ENCODE results near the gene HOXA9. TPM values are rescaled to one million over a fixed set of nuclear protein-coding genes. Genes with fewer than 3 reads are reported as not detected.

HOXA9 gene
- total RNA-seq, 1 experiment from 2014 or later = 91.0 TPM

DNA sequence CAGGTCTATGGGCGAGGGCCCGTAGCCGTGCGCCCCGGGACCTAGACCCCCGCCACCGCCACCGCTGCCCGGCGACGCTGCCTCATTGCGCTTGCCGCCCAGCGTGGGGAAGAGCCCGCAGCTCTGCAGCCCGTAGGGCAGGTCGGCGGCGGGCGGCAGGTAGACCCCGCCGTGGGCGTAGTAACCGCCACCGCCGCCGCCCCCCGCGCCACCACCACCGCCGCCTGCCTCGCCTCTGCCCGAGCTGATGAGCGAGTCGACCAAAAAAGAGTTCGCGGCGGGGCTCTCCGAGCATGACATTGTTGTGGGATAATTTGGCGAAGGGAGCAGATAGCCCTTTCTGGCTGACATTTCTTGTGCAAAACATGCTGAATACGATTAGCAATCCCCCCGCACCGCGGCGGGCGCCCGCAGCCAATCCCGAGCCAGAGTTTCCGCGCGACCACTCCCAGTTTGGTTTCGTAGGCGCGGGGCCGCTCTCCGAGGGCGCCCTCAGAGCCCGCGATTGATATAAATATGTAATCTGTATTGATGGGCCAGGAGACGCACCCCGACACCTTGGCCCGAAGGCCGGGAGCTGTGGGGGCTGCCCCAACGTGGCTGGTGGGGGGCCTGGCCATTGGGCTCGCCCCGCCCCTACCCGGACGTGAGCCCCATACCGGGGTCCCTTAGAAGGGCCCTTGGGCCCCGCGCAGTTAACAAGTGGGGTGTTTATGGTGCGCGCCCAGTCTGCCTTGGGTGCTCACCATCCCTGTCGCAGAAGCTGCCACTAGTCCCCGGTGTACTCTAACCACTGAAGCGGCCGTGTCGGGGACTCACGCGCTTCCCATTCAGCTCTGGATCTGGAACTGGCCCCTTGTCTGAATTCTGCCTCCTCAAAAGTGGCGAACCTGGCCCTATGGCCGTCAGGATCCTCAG, 8.9 kb upstream of the HOXA9 start, which contains the start of gene HOXA10:
Gene HOXA10, minus strand, starts transcription at position 365 of the 918 bp plus-strand sequence. Its CDS starts 14 bp downstream, at position 351.
- ATAC-seq (peak; percentile 31), DNase-seq (ENCODE audit: low read depth, low spot score) (no peak)
- no peak within 1 kb of the TSS for H2AFZ ChIP-seq (ENCODE audit: low read depth, low read length, poor library complexity, severe bottlenecking)
- peak within 1 kb of the TSS; percentile 91 for H3K27ac ChIP-seq (ENCODE audit: low read depth, low read length)
- H4K20me1 ChIP-seq (ENCODE audit: insufficient read depth) = no peaks in the 10 kb centered on the region
- TF ChIP-seq POLR2AphosphoS5 (IDR thresholded peaks at IDR 0.05; ENCODE audit: low read depth, low read length) (0 out of 2 replicates have a peak, but pooled peaks have one; percentile 38), POLR2A (IDR thresholded peaks at IDR 0.05; ENCODE audit: borderline replicate concordance, extremely low read depth, insufficient read depth, insufficient read length) (peak; percentile 22)
- TF ChIP-seq, protein P1, sequence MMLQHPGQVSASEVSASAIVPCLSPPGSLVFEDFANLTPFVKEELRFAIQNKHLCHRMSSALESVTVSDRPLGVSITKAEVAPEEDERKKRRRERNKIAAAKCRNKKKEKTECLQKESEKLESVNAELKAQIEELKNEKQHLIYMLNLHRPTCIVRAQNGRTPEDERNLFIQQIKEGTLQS (IDR thresholded peaks at IDR 0.05) = no peak
- intact Hi-C loops (cut with micrococcal nuclease) = no loop called here
- POLR2A ChIA-PET = interaction anchor here (2.2 kb wide), 1 partner anchor 11 kb away, joined by 7 read pairs; the partner anchor contains the start of gene HOXA11
- BruUV-seq (replicated peaks) = no TSS peak
- H3K79me2 ChIP-seq (ENCODE audit: insufficient read depth, low read length) = peaks cover 56% of the 10 kb centered on the region
- no peaks in the 10 kb centered on the region for H3K36me3 ChIP-seq (ENCODE audit: control insufficient read depth in 1 of 2, insufficient read depth in 2 of 2, low read length in 2 of 2)
- H3K4me2 ChIP-seq (ENCODE audit: low read length) = peak within 1 kb of the TSS; percentile 97
- H3K4me1 ChIP-seq (ENCODE audit: control insufficient read depth in 1 of 2, insufficient read depth in 2 of 2, low read length in 2 of 2) = peaks cover 29 to 50% of the 10 kb centered on the region in 2 experiments
- peak within 1 kb of the TSS; percentile 89 for H3K9ac ChIP-seq (ENCODE audit: low read length)
- RAD21 ChIA-PET (ENCODE audit: low non-redundant PET in 1 of 2, low total read pairs in 2 of 2, uncharacterized antibody in 2 of 2, unreplicated experiment in 2 of 2) = no interaction called here
- peak within 1 kb of the TSS; percentile 66 to 77 for H3K4me3 ChIP-seq (replicated peaks in 1 of 2; ENCODE audit: low read depth in 1 of 2, low read length in 2 of 2)
- no peaks in the 10 kb centered on the region for H3K27me3 ChIP-seq (ENCODE audit: insufficient read depth, low read length)
- no peaks in the 10 kb centered on the region for H3K9me3 ChIP-seq (ENCODE audit: control insufficient read depth in 1 of 2, insufficient read depth in 1 of 2, low read depth in 1 of 2, low read length in 2 of 2)
- CTCF ChIA-PET = no interaction called here
- H3K9me2 ChIP-seq (ENCODE audit: insufficient read depth) = no peaks in the 10 kb centered on the region

DNA sequence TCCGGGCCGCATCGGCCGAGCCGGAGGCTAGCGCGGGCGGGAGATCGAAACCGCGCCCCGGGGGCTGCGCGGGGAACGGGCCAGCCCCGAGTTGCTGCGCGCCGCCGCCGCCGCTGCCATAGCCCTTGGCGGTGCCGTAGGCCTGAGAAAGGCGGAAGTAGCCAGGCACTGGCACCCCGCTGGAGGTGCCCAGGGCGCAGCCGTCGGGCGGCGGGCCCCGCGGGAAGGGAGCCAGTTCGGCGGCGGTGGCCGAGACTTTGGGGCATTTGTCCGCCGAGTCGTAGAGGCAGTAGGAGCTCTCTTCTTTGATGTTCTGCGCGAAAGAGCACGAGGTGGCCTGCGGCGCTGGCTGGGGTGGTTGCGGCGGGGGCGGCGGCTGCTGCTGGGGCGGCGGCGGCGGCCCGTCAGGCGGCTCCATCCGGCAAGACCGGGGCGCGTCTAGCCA, 8.2 kb upstream of the HOXA9 start:
- peak overlapping the region; percentile 66 to 77 for H3K4me3 ChIP-seq (replicated peaks in 1 of 2; ENCODE audit: low read depth in 1 of 2, low read length in 2 of 2)
- no peaks in the 10 kb centered on the region for H3K9me3 ChIP-seq (ENCODE audit: control insufficient read depth in 1 of 2, insufficient read depth in 1 of 2, low read depth in 1 of 2, low read length in 2 of 2)
- no TSS peak for BruUV-seq (replicated peaks)
- peak overlapping the region; percentile 91 for H3K27ac ChIP-seq (ENCODE audit: low read depth, low read length)
- ChIA-PET RAD21 (ENCODE audit: low non-redundant PET in 1 of 2, low total read pairs in 2 of 2, uncharacterized antibody in 2 of 2, unreplicated experiment in 2 of 2) (interaction anchor here in 1 of 2 experiments (1.1 kb wide), 1 partner anchor 58 kb away, joined by 3 read pairs; no protein-coding TSS in a partner anchor), CTCF (interaction anchor here (0.9 kb wide), 2 partner anchors 12 to 760 kb away, joined by 3 read pairs; no protein-coding TSS in a partner anchor), POLR2A (interaction anchor here (2.2 kb wide), 1 partner anchor 11 kb away, joined by 7 read pairs; the partner anchor contains the start of gene HOXA11)
- DNase-seq (ENCODE audit: low read depth, low spot score) = no peak
- H2AFZ ChIP-seq (ENCODE audit: low read depth, low read length, poor library complexity, severe bottlenecking) = no peak overlapping the region
- no peaks in the 10 kb centered on the region for H4K20me1 ChIP-seq (ENCODE audit: insufficient read depth)
- ATAC-seq = peak; percentile 24
- peak overlapping the region; percentile 89 for H3K9ac ChIP-seq (ENCODE audit: low read length)
- no peaks in the 10 kb centered on the region for H3K36me3 ChIP-seq (ENCODE audit: control insufficient read depth in 1 of 2, insufficient read depth in 2 of 2, low read length in 2 of 2)
- H3K4me1 ChIP-seq (ENCODE audit: control insufficient read depth in 1 of 2, insufficient read depth in 2 of 2, low read length in 2 of 2) = peaks cover 29 to 51% of the 10 kb centered on the region in 2 experiments
- intact Hi-C loops (cut with micrococcal nuclease) = no loop called here
- peaks cover 63% of the 10 kb centered on the region for H3K79me2 ChIP-seq (ENCODE audit: insufficient read depth, low read length)
- H3K4me2 ChIP-seq (ENCODE audit: low read length) = peak overlapping the region; percentile 97
- H3K27me3 ChIP-seq (ENCODE audit: insufficient read depth, low read length) = no peaks in the 10 kb centered on the region
- no peak for TF ChIP-seq SRF (IDR thresholded peaks at IDR 0.05; ENCODE audit: low read depth)
- TF ChIP-seq, protein P2, sequence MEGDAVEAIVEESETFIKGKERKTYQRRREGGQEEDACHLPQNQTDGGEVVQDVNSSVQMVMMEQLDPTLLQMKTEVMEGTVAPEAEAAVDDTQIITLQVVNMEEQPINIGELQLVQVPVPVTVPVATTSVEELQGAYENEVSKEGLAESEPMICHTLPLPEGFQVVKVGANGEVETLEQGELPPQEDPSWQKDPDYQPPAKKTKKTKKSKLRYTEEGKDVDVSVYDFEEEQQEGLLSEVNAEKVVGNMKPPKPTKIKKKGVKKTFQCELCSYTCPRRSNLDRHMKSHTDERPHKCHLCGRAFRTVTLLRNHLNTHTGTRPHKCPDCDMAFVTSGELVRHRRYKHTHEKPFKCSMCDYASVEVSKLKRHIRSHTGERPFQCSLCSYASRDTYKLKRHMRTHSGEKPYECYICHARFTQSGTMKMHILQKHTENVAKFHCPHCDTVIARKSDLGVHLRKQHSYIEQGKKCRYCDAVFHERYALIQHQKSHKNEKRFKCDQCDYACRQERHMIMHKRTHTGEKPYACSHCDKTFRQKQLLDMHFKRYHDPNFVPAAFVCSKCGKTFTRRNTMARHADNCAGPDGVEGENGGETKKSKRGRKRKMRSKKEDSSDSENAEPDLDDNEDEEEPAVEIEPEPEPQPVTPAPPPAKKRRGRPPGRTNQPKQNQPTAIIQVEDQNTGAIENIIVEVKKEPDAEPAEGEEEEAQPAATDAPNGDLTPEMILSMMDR (IDR thresholded peaks at IDR 0.05 in 2 of 3, conservative IDR thresholded peaks at IDR 0.05 in 1 of 3; ENCODE audit: borderline replicate concordance in 1 of 3, insufficient read depth in 1 of 3, low read depth in 2 of 3, low read length in 2 of 3) = no peak
- no peak for TF ChIP-seq ZNF274 (IDR thresholded peaks at IDR 0.05; ENCODE audit: low read depth, low read length)
- TF ChIP-seq POLR2AphosphoS5 (IDR thresholded peaks at IDR 0.05; ENCODE audit: low read depth, low read length) = 0 out of 2 replicates have a peak, but pooled peaks have one; percentile 58
- peak; percentile 75 for TF ChIP-seq TCF7L2 (IDR thresholded peaks at IDR 0.05; ENCODE audit: borderline replicate concordance, extremely low read depth, insufficient read depth, insufficient read length)
- peak; percentile 94 for TF ChIP-seq ZFX (IDR thresholded peaks at IDR 0.05)
- H3K9me2 ChIP-seq (ENCODE audit: insufficient read depth) = no peaks in the 10 kb centered on the region
